Trophoblast cell (in vitro differentiated cells and primary cell): ENCODE data around the gene MYH10.

Experiments used
- DNase-seq, 2 donors: peaks; one replicate each; pipeline ENCODE4 v3.0.0-alpha.2; 2016
- H2AFZ ChIP-seq: 2 replicates; pipeline ENCODE4 v1.6.1; 2013; ENCODE audit warnings: low read length, moderate library complexity, mild to moderate bottlenecking; ENCODE audit not compliant: insufficient read depth, poor library complexity
- H2AK5ac ChIP-seq: 2 replicates; pipeline ENCODE4 v1.6.1; 2013; ENCODE audit warnings: mild to moderate bottlenecking, low read length
- H2BK120ac ChIP-seq: 2 replicates; pipeline ENCODE4 v1.6.1; 2013; ENCODE audit warnings: low read length, mild to moderate bottlenecking, moderate library complexity; ENCODE audit not compliant: insufficient read depth, poor library complexity
- H2BK12ac ChIP-seq: 2 replicates; pipeline ENCODE4 v1.6.1; 2013; ENCODE audit warnings: mild to moderate bottlenecking, low read length, moderate library complexity
- H2BK5ac ChIP-seq: 2 replicates; pipeline ENCODE4 v1.6.1; 2013; ENCODE audit warnings: low read length, low read depth, moderate library complexity, mild to moderate bottlenecking; ENCODE audit not compliant: poor library complexity
- H3K14ac ChIP-seq: 2 replicates; pipeline ENCODE4 v1.6.1; 2013; ENCODE audit warnings: mild to moderate bottlenecking, low read length
- H3K18ac ChIP-seq: 2 replicates; pipeline ENCODE4 v1.6.1; 2013; ENCODE audit warnings: mild to moderate bottlenecking, low read length
- H3K23ac ChIP-seq: 2 replicates; pipeline ENCODE4 v1.6.1; 2013; ENCODE audit warnings: low read length
- H3K27ac ChIP-seq: 2 replicates; pipeline ENCODE4 v1.5.1; 2013; ENCODE audit warnings: low read depth, mild to moderate bottlenecking, inconsistent platforms, low read length, moderate library complexity
- H3K27me3 ChIP-seq: 2 replicates; pipeline ENCODE4 v1.6.1; 2013; ENCODE audit warnings: inconsistent platforms, mild to moderate bottlenecking, low read length, moderate library complexity; ENCODE audit not compliant: insufficient read depth
- H3K36me3 ChIP-seq, 2 experiments: 1 replicate in 1 of 2; 2 replicates in 1 of 2; pipeline ENCODE4 v1.6.1; 2013; ENCODE audit warnings: low read length in 2 of 2, mild to moderate bottlenecking in 2 of 2, moderate library complexity in 1 of 2; ENCODE audit not compliant: insufficient read depth in 2 of 2, control insufficient read depth in 1 of 2
- H3K4ac ChIP-seq: 2 replicates; pipeline ENCODE4 v1.6.1; 2013; ENCODE audit warnings: low read depth, mild to moderate bottlenecking, low read length, moderate library complexity
- H3K4me1 ChIP-seq, 2 experiments: 1 replicate in 1 of 2; 2 replicates in 1 of 2; pipeline ENCODE4 v1.6.1; 2013; ENCODE audit warnings: low read length in 2 of 2, mild to moderate bottlenecking in 2 of 2, moderate library complexity in 1 of 2; ENCODE audit not compliant: insufficient read depth in 2 of 2, control insufficient read depth in 1 of 2
- H3K4me2 ChIP-seq: 2 replicates; pipeline ENCODE4 v1.6.1; 2013; ENCODE audit warnings: inconsistent platforms, mild to moderate bottlenecking, low read length, moderate library complexity
- H3K4me3 ChIP-seq: 2 replicates; pipeline ENCODE4 v1.5.1; 2013; ENCODE audit warnings: mild to moderate bottlenecking, low read depth, low read length, inconsistent platforms
- H3K79me1 ChIP-seq: one replicate; pipeline ENCODE4 v1.6.1; 2013; ENCODE audit warnings: low read length
- H3K79me2 ChIP-seq: 2 replicates; pipeline ENCODE4 v1.6.1; 2013; ENCODE audit warnings: low read length, mild to moderate bottlenecking; ENCODE audit not compliant: control insufficient read depth, insufficient read depth, poor library complexity
- H3K9ac ChIP-seq: 2 replicates; pipeline ENCODE4 v1.6.1; 2013; ENCODE audit warnings: mild to moderate bottlenecking, low read length
- H3K9me3 ChIP-seq: 2 replicates; pipeline ENCODE4 v1.6.1; 2013; ENCODE audit warnings: low read depth, mild to moderate bottlenecking, control low read depth, inconsistent platforms, low read length; ENCODE audit not compliant: insufficient read depth
- H4K12ac ChIP-seq: 2 replicates; pipeline ENCODE4 v1.6.1; 2013; ENCODE audit warnings: low read depth, mild to moderate bottlenecking, low read length, moderate library complexity
- H4K8ac ChIP-seq: 2 replicates; pipeline ENCODE4 v1.6.1; 2013; ENCODE audit warnings: low read depth, mild to moderate bottlenecking, low read length, moderate library complexity
- H4K91ac ChIP-seq: one replicate; pipeline ENCODE4 v1.6.1; 2013; ENCODE audit warnings: low read depth, mild to moderate bottlenecking, low read length, moderate library complexity
- WGBS: extraction: QIAGEN DNeasy Blood & Tissue Kit; methylation state at CpG from one replicate; pipeline ENCODE4 v1.1.7; 2013; ENCODE audit warnings: missing lambda C conversion rate; ENCODE audit not compliant: insufficient read length, insufficient coverage; ENCODE audit errors: extremely low coverage; 5-methylcytosine and 5-hydroxymethylcytosine counted together

The MYH10 gene

DNA sequence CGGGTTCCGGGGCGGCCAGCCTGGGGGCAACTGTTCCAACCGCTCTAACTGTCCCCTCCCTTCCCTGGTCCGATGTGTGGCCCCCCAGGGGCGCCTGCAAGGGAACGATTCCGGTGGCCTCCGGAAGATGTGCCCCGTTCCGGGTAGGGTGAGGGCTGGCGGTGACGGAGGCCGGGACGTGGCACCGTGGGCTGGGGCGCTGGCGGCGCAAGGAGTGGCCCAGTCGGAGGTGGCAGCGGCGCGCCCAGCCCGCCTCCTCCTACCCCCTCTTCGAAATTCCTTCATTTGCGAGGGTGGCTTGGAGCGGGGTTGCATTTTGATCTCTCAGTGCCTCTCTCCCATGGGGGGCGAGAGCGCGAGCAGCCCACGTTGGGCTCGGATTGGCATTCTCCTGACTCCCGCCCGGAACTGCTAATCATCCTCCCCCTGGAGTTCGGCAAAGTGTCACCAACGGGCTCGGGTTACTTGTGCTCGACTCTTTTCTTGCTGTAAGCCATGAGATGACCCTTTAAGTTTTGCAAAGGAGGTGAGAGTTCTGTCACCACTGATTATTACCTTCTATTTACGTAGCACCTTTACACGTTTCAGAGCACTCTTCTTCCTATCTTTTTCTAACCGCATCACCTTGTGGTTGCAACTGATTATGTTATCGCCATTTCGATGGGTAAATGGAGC is 194.2 kb downstream of the MYH10 start:
- peak overlapping the region; percentile 59 for H2AK5ac ChIP-seq
- peak overlapping the region; percentile 76 for H3K4me2 ChIP-seq
- H2AFZ ChIP-seq: peak overlapping the region; percentile 53
- peak overlapping the region; percentile 97 for H3K4ac ChIP-seq
- H3K23ac ChIP-seq: no peak overlapping the region
- peaks cover 7% of the 10 kb centered on the region for H3K79me2 ChIP-seq
- H3K4me1 ChIP-seq: no peaks in the 10 kb centered on the region
- peak overlapping the region; percentile 85 for H3K27ac ChIP-seq
- peaks cover 5% of the 10 kb centered on the region in 2 experiments for H3K36me3 ChIP-seq
- no peak overlapping the region for H2BK12ac ChIP-seq
- no peaks in the 10 kb centered on the region for H3K9me3 ChIP-seq
- peak overlapping the region; percentile 93 for H3K18ac ChIP-seq
- H4K12ac ChIP-seq: peak overlapping the region; percentile 65
- peak overlapping the region; percentile 87 for H2BK5ac ChIP-seq
- H3K4me3 ChIP-seq: peak overlapping the region; percentile 92
- no peaks in the 10 kb centered on the region for H3K27me3 ChIP-seq
- peak overlapping the region; percentile 84 for H4K91ac ChIP-seq
- H2BK120ac ChIP-seq: peak overlapping the region; percentile 57
- WGBS: no CpG with 5 or more reads among the region's 43 CpGs
- peak overlapping the region; percentile 78 for H4K8ac ChIP-seq
- H3K14ac ChIP-seq: peak overlapping the region; percentile 94
- H3K79me1 ChIP-seq: peaks cover 8% of the 10 kb centered on the region
- peak; percentile 46 to 64 for DNase-seq
- H3K9ac ChIP-seq: peak overlapping the region; percentile 88

DNA sequence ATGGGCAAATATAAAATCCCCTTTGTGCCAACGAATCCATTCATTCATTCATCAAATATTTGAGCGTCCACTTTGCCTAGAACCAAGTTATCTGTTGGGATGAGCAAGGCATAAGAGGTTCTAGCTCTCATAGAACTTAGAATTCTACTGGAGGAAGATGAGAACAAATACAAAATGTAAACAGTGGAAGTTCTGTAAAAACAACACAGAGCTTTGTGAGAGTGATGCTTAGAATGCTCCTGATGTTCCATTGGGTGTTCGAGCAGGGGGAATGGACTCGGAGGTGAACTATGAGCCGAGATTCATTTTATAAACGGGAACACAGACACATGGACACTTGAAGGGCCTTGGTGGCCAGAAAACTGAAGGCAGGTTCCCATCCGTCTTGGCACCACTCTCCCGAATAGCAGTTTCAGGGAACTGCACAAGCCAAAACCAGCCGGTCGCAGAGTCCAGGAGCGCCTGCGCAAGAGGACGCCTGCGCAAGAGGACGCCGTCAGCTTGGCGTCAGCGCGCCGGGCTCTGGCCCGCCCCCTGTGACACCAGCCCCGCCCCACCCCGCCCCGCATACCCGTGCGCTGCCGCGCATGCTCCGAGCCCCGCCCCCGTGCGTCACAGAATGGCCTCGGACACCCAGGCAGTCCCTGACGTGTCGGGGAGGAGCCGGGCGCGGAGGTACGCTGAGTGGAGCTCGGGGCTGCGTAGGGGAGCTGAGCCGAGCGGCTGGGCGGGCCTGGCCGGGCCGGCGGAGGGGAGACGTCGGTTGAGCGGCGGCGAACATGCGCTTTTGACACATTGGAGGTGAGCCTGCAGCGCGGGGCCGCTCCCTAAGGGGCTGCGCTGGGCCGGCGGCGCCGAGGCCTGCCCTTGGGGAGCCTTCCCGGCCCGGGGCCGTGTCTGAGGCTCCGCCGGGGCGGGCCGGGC is 195.0 kb downstream of the MYH10 start, which contains the start of gene NDEL1:
TSS of gene NDEL1 (plus strand) at position 640 of the 924 bp plus-strand sequence. CDS start 8,388 bp downstream, outside the sequence.
- peak within 1 kb of the TSS; percentile 84 for H4K91ac ChIP-seq
- no peak within 1 kb of the TSS for H3K23ac ChIP-seq
- no CpG with 5 or more reads among the region's 68 CpGs for WGBS
- no peaks in the 10 kb centered on the region for H3K27me3 ChIP-seq
- peaks cover 5% of the 10 kb centered on the region in 2 experiments for H3K36me3 ChIP-seq
- peak within 1 kb of the TSS; percentile 97 for H3K4ac ChIP-seq
- no peak within 1 kb of the TSS for H2BK12ac ChIP-seq
- peak within 1 kb of the TSS; percentile 93 for H3K18ac ChIP-seq
- no peaks in the 10 kb centered on the region for H3K9me3 ChIP-seq
- DNase-seq: peak; percentile 97 to 98
- peak within 1 kb of the TSS; percentile 85 for H3K27ac ChIP-seq
- H3K14ac ChIP-seq: peak within 1 kb of the TSS; percentile 94
- peak within 1 kb of the TSS; percentile 59 for H2AK5ac ChIP-seq
- peak within 1 kb of the TSS; percentile 98 for H3K4me2 ChIP-seq
- peaks cover 8% of the 10 kb centered on the region for H3K79me1 ChIP-seq
- H3K9ac ChIP-seq: peak within 1 kb of the TSS; percentile 94
- peaks cover 7% of the 10 kb centered on the region for H3K79me2 ChIP-seq
- peak within 1 kb of the TSS; percentile 69 for H2AFZ ChIP-seq
- peak within 1 kb of the TSS; percentile 78 for H4K8ac ChIP-seq
- peak within 1 kb of the TSS; percentile 92 for H3K4me3 ChIP-seq
- peak within 1 kb of the TSS; percentile 65 for H4K12ac ChIP-seq
- peak within 1 kb of the TSS; percentile 57 for H2BK120ac ChIP-seq
- H3K4me1 ChIP-seq: no peaks in the 10 kb centered on the region
- peak within 1 kb of the TSS; percentile 87 for H2BK5ac ChIP-seq

DNA sequence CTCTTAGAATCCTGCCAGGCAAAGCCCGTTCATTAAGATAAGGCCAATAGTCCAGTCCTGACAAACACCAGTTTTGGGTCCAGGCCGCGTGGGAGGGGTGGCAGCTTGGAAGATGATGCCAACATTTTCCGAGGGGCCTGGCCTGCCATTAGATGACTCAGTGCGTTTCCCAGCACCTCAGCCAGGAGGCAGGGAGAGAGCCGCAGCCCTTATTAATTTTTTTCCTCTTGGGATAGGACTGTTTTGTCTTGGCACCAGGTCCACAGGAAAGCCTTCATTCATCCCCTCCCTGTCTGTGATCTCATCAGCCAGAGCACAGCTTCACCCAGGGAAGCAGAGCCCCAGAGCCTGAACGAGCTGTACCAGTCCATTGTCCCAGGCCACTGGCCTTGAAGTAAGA is 199.6 kb downstream of the MYH10 start:
- Histone ChIP-seq H2AFZ (no peak overlapping the region), H3K36me3 (no peaks in the 10 kb centered on the region), H2BK12ac (no peak overlapping the region), H3K4me1 (no peaks in the 10 kb centered on the region), H3K79me2 (peaks cover 2% of the 10 kb centered on the region), H3K18ac (no peak overlapping the region), H2AK5ac (no peak overlapping the region), H2BK120ac (no peak overlapping the region), H3K4ac (no peak overlapping the region), H2BK5ac (no peak overlapping the region), H4K8ac (no peak overlapping the region), H3K14ac (no peak overlapping the region), H3K27me3 (no peaks in the 10 kb centered on the region), H3K4me3 (no peak overlapping the region), H3K79me1 (peaks cover 4% of the 10 kb centered on the region), H3K27ac (no peak overlapping the region), H3K9ac (no peak overlapping the region), H3K23ac (no peak overlapping the region), H4K12ac (no peak overlapping the region), H3K4me2 (no peak overlapping the region), H3K9me3 (no peaks in the 10 kb centered on the region), H4K91ac (no peak overlapping the region)
- no peak for DNase-seq
- no CpG with 5 or more reads among the region's 7 CpGs for WGBS

DNA sequence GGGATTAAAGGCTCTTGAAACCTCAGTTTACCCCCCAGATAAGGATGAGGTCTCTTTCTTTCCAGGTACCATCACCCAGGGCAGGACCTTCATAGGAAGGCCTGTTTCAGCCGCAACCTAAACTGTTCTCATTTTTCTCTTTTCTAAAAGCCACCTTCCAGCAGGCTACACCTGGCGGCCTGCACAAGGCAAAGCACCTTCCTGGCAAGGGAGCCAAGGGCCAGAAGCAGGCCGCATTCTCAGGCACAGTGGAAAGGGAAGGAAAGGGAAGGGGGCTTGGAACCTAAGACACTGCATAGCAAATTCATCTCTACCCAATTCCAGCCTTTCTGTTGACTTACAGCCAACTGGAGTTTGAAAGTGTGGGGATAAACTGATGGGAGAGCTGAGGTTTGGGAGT is 203.7 kb downstream of the MYH10 start:
- Histone ChIP-seq H3K23ac (no peak overlapping the region), H3K36me3 (no peaks in the 10 kb centered on the region), H2AFZ (no peak overlapping the region), H3K4ac (no peak overlapping the region), H3K4me2 (no peak overlapping the region), H4K12ac (no peak overlapping the region), H3K27me3 (no peaks in the 10 kb centered on the region), H3K9ac (no peak overlapping the region), H2BK5ac (no peak overlapping the region), H2BK12ac (no peak overlapping the region), H3K9me3 (no peaks in the 10 kb centered on the region), H2BK120ac (no peak overlapping the region), H3K18ac (no peak overlapping the region), H3K14ac (no peak overlapping the region), H3K79me2 (no peaks in the 10 kb centered on the region), H3K4me1 (no peaks in the 10 kb centered on the region), H4K91ac (no peak overlapping the region), H3K79me1 (no peaks in the 10 kb centered on the region), H4K8ac (no peak overlapping the region), H3K4me3 (no peak overlapping the region), H3K27ac (no peak overlapping the region), H2AK5ac (no peak overlapping the region)
- no peak for DNase-seq
- WGBS: no CpG with 5 or more reads among the region's 3 CpGs
